Astrocyte of the cerebellum (primary cell): ENCODE results near the gene CTIF.

ENCODE experiments used
- DNase-seq: peaks from one replicate; pipeline ENCODE4 v3.0.0-alpha.2; 2011; ENCODE audit warnings: low read depth
- H3K4me3 ChIP-seq: 2 replicates; pipeline ENCODE4 v1.5.1; 2011; ENCODE audit warnings: mild to moderate bottlenecking, low read depth, low read length, moderate library complexity
- CTCF ChIP-seq: IDR thresholded peaks from 2 replicates; pipeline ENCODE4 v1.5.1; 2012; ENCODE audit warnings: low read length, low read depth, moderate library complexity, mild to moderate bottlenecking; ENCODE audit errors: missing control alignments
- in situ Hi-C: cut with HindIII; loops from 2 replicates; pipeline ENCODE4 v1.10.0; 2017; ENCODE audit warnings: low sequenced_read_pairs

CTIF gene

GRCh38 chr18:48777026-48777743 is 238.4 kb downstream of the CTIF start:
- H3K4me3 ChIP-seq, result no peak overlapping the region
- DNase-seq, result no peak
- peak; percentile 79 for TF ChIP-seq CTCF
- in situ Hi-C loops, result no loop called here

GRCh38 chr18:48777744-48778116 is 238.9 kb downstream of the CTIF start:
- H3K4me3 ChIP-seq, result no peak overlapping the region
- TF ChIP-seq CTCF, result peak; percentile 34
- DNase-seq, result no peak
- in situ Hi-C loops, result no loop called here

- no peak overlapping the region for H3K4me3 ChIP-seq
- in situ Hi-C loops, result no loop called here
- no peak for DNase-seq
- TF ChIP-seq CTCF, result no peak
Measured at GRCh38 chr18:48778344-48779011, 239.6 kb downstream of the CTIF start.

GRCh38 chr18:48779462-48779861 is 240.6 kb downstream of the CTIF start:
- in situ Hi-C loops, result no loop called here
- no peak overlapping the region for H3K4me3 ChIP-seq
- TF ChIP-seq CTCF, result no peak
- no peak for DNase-seq

- TF ChIP-seq CTCF, result no peak
- no peak for DNase-seq
- in situ Hi-C loops, result no loop called here
- no peak overlapping the region for H3K4me3 ChIP-seq
Measured at GRCh38 chr18:48780201-48780912, 241.5 kb downstream of the CTIF start.

GRCh38 chr18:48780913-48781162 is 242.0 kb downstream of the CTIF start:
- no peak for DNase-seq
- TF ChIP-seq CTCF, result no peak
- H3K4me3 ChIP-seq, result no peak overlapping the region
- in situ Hi-C loops, result no loop called here
